Colon (tissue), 2 donors: ENCODE data around the gene DAZAP1.

ENCODE experiments used
- FAIRE-seq: peaks from 2 replicates; lab custom pipeline; 2012; peaks lifted over from hg19 to GRCh38; lab: Jason Lieb, UNC
- donor health status: control.
- donor health status: control.

Gene DAZAP1

DNA sequence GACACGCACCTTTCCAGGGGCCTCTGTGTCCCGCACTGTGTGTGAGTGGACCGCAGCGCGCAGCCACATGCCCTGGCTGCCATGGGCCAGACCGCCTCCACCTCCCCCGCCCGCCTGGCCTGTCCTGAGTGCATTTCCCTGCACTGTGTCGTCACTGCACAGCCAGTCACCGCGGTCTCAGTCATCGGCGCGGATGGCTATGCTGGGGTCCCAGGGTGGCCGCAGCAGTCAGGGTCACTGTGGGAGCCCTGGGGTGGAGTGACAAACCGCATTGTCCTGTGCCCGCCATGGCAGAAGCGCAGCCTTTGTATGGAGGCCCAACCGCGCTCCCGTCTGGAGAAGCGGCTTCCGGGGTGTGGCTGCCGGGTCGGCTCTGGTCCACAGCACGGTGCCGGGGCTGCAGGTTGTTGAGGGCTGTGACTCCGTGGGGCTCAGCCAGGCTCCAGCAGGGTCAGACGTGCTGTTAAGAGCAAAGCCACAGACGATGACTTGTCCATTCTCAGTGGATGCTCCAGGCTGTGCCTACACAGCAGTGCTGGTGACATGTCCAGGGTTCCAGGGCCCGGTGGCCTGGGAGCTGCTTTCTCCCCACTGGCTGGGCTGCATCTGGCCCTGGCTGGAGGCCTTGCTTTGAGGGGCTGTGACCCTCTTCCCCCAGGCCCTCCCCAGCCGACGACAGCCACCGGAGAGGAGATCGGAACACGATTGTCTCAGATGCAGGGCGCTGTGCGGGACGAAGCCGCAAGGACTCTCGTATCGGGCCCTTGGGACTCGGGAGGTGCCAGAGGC, 30.0 kb upstream of the DAZAP1 start:
- no peak for FAIRE-seq

DNA sequence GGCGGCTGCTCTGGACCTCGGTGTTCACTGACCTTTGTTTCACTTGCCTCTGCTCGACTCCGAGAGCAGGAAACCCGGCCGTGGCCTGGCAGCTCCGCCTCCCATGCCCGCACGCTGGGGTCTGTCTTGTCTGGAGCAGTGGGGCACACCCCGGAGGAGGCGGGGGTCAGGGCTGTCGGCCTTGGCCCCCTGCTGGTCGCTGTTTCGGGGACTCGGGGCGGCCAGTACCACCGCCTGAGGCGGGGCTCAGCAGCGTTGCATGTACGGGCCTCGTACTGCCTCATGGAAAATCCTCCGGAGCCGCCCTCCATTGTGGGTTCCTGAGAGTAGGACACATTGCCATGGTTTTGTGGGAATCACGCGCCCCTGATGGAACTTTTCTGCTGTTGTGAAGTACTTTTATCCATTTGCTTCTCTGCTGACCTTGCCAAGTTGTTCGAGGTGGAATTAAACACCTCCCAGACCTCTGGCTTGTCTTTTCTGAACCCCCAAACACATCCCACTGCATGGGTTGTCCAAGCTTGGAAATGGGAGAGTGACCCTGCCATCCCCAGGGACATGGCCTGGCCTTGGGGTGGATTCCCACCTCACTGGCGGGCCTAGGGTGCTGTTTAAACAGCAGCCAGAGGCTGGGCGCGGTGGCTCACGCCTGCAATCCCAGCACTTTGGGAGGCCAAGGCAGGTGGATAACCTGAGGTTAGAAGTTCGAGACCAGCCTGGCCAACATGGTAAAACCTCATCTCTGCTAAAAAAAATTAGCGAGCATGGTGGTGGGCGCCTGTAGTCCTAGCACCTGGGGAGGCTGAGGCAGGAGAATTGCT, 29.2 kb upstream of the DAZAP1 start:
- FAIRE-seq = no peak

DNA sequence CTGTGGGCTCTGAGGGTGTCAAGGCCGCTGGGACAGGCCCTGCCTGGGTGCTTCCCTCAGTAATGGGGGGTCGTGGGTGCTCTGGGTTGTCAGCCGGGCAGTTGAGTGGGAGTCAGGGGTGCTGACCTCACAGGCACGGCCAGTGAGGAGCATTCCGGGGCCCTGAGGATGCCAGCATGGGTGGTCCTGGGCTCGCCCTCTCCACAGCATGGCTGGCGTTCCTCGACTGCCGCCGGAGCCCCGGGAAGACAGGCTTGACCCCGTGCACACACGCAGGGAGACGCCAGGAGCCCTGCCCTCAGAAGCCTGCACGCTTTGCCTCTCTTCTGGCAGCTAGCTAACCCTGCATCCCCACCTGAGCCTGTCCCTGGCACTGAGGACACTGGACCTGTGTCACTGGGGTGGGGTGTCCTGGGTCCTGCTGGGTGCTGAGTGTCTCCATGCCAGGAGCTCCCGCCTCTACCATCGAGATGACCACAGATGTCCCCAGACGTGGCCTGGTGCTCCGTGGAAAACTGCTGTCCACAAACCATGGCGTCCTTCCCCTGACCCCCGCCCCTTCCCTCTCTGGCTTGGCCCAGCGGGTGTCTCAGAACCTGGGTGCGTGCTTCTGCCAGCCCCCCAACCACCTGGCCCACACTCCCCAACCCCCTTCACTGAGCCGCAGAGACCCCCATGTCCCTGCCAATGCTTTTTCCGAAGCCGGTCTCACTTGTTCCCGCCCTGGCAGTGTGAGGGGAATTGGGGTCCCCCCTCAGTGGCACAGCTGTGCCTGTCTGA, 28.1 kb upstream of the DAZAP1 start:
- FAIRE-seq = no peak

DNA sequence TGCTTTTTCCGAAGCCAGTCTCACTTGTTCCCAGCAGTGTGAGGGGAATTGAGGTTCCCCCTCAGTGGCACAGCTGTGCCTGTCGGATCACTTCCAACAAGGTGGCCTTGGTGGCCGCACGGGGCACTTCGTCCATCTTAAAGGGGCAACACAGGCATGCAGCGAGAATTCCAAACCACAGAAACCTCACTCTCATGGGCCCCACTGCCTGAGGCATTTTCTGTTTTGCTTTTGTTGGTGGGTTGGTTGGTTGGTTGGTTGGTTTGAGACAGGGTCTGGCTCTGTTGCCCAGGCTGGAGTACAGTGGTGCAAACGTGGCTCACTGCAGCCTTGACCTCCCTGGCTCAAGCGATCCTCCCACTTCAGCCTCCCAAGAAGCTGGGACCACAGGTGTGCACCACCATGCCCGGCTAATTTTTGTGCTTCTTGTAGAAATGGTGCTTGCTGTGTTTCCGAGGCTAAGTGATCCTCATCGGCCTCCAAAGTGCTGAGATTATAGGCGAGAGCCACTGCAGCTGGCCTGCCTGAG, 27.4 kb upstream of the DAZAP1 start:
- no peak for FAIRE-seq

DNA sequence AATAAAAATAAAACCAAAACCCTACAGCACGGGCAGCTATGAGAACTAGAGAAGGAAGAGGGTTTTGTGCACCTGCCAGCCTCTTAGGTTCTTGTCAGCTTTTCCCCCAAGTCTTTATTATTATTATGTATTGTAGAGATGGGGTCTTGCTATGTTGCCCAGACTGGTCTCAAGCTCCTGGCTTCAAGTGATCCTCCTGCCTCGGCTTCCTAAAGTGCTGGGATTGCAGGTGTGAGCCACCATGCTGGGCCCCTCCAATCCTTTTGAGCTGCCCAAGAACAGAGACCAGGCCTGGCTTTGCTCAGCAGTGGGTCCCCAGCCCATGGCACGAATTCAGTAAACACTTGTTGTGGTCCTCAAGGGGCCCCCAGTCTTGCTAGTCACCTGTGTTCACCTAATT, 25.1 kb upstream of the DAZAP1 start:
- no peak for FAIRE-seq

DNA sequence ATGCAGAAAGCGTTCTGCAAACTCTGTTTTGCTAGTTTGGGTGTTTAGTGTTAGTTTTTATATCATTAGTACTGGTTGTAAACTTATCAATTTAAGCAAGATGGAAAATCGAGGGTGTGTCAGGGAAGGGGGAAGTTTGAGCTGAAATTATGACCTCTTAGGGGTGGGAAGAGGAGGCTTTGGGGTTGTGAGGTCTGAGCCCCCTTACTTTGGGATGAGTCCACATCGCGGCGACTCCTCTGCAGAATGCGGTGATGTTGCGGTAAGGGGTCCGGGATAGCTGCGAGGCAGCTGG, 24.4 kb upstream of the DAZAP1 start:
- FAIRE-seq = no peak

DNA sequence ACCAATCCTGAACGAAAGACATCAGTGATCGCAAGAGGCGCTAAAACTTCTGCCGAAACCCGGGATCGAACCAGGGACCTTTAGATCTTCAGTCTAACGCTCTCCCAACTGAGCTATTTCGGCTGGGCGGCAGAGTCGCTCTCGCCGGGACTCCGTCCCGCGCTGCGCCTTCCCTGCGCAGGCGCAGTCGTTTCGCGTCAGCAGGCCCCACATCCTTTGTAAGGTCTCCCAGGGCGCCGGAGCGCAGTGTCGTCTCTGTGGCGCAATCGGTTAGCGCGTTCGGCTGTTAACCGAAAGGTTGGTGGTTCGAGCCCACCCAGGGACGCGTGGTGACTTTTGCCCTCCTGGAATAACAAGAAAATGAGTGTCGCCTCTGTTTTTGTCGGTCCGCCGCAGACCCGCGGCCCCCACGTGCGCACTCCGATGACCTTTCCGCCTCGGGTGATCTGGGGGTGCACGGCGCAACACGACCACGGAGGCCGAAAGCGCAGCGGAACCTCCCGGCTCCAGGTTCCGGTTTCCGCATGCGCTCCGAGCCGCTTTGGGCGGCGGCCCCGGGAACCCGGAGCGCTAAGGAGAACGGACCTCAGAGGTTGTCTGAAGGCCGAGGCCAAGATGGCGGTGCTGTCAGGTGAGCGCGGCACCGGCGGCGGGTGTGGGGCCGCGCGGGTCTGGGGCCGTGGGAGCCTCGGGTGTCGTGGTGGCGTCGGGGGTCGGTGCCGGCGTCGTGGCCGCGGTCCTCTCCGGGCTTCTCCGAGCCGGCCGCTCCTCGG, 23.9 kb upstream of the DAZAP1 start, which contains the start of gene NDUFS7:
Gene NDUFS7, plus strand, starts transcription at position 596 of the 773 bp plus-strand sequence. Its CDS starts 20 bp downstream, at position 616.
- no peak for FAIRE-seq

DNA sequence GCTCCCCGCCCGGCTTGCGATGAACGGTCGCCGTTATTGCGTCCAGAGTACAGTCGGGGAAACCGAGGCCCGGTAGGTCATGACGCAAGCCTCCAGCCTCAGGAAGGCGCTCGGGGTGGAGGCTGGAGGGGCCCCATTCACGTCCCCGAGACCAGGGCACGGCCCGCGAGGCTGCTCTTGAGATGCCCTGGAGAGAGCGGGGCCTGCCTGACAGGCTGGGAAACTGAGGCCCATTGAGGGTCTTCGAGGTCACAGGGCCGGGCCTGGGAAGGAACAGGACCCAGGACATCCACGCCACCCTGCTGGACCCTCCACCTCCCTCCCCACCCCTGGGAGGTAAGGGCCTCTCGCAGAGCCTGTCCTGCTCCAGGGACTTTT, 23.3 kb upstream of the DAZAP1 start:
- no peak for FAIRE-seq

DNA sequence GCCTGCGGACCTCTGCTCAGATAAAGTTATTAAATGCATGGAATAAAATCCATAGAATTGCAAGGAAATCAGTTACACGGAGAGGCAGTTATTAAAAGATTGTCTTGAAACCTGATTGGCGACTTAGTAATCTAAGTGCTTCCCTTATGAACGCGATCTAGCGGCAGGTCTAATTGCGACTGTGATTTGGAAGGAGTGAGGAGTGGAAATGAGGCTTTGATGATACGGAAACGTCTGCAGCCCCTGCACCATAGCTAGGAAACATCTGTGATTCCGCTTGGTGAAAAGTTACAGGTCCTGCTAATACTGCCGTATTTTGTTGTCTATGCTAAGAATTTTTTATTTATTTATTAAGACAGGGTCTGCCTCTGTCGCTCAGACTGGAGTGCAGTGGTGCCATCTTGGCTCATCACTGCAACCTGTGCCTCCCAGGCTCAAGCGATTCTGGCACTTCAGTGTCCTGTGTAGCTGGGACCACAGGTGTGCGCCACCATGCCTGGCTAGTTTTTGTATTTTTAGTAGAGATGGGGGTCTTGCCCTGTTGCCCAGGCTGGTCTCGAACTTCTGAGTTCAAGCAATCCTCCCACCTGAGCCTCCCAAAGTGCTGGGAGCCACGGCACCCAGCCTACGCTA, 22.8 kb upstream of the DAZAP1 start:
- no peak for FAIRE-seq

DNA sequence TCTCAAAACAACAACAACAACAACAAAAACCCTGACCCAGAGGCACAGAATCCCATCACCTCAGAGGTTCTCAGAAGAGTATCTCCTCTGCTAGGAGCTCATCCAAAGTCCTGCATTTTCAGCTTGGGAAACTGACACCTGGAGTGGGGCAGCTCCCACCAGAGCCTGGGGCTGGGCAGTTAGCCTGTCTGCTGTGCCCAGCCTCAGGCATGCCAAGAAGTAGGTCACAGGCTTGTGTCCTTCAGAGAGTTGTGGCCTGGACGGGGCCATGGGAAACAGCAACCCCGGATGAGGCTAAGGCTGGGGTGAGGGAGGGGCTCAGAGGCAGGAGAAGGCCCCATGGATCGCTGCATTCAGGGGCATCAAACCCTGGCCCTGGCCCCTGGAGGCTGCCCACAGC, 21.6 kb upstream of the DAZAP1 start:
- FAIRE-seq = no peak

DNA sequence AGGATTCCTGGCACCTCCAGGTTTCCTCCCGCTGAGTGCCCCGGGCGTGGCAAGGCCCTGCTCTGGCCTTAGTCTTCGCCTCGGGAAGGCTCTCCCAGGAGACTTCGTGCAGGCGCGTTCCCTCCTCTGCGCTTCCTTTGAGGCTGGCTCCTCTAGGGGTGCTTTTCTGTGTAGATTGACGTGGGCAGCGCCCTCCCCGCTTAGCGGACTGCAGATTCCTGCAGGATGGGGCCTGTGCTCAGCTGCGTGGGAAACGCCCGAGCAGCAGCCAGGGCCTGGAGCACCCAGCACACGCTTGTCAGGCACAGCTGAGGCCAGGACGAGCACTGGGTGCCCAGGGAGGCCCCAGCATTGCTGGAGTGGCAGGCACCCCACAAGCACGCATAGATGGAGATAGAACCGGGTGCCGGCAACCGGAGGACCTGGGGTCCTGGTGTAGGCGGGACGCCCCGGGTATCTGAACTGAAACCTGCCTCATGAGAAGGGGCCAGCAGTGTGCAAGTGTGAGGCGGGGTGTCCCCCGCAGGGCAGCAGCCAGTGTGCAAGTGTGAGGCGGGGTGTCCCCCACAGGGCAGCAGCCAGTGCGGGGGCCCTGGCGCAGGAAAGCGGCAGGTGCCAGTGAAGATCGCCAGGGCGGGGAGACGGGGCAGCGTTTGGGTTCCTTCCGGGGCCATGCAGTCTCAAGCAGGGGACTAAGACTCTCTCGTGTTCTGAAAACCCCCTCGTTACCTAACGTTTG, 20.3 kb upstream of the DAZAP1 start:
- no peak for FAIRE-seq

DNA sequence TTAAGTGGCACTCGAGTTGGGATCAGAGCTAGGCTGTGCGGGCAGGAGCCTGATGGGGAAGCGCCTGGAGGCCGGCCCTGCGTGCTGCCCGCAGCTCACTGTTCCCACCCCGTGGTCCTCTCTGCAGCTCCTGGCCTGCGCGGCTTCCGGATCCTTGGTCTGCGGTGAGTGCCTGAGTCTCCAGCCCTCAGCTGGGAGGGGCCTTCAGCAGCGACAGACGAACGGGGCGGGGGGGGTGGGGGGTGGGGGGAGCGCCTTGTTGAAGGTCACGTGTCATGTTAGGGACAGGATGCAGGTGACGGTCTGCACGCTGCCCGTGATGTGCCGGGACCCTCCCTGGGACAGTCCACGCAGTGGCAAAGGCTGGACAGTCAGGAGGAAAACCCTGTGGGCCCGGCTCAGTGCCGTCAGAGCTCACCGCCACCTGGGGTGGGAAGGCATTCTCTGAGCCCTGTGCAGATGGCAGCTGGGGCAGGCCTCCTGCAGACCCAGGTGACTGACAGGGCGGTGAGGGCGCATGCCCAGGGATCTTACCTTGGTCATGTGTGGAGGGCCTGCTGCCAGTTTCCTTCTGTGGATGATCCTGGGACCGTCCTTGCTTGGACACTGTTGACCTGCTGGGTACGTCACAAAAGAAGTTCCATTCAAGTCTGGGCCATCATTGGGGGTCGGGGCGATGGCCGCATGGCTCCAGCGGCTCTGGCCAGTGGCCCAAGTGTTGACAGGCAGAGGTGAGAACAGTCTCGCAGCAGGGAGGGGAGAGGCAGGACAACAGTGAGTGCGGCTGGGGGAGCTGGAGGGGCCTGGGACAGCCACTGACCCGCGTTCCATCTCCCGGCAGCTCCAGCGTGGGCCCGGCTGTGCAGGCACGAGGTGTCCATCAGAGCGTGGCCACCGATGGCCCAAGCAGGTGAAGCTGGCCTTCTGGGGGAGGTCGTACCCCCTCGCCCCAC, 19.4 kb upstream of the DAZAP1 start:
- no peak for FAIRE-seq

DNA sequence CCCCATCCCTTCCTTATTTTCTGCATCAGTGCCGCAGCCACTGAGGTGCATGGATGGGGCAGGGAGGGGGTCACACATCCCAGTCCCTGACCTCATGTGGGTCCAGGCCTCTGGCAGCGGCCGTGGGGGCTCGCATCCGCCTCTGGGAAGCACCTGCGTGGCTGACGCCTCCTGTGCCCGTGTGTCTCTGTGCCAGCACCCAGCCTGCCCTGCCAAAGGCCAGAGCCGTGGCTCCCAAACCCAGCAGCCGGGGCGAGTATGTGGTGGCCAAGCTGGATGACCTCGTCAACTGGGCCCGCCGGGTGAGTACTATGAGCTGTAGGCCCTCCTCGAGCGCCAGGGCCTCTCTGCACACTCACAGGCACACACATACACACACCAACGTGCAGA, 18.8 kb upstream of the DAZAP1 start:
- no peak for FAIRE-seq

DNA sequence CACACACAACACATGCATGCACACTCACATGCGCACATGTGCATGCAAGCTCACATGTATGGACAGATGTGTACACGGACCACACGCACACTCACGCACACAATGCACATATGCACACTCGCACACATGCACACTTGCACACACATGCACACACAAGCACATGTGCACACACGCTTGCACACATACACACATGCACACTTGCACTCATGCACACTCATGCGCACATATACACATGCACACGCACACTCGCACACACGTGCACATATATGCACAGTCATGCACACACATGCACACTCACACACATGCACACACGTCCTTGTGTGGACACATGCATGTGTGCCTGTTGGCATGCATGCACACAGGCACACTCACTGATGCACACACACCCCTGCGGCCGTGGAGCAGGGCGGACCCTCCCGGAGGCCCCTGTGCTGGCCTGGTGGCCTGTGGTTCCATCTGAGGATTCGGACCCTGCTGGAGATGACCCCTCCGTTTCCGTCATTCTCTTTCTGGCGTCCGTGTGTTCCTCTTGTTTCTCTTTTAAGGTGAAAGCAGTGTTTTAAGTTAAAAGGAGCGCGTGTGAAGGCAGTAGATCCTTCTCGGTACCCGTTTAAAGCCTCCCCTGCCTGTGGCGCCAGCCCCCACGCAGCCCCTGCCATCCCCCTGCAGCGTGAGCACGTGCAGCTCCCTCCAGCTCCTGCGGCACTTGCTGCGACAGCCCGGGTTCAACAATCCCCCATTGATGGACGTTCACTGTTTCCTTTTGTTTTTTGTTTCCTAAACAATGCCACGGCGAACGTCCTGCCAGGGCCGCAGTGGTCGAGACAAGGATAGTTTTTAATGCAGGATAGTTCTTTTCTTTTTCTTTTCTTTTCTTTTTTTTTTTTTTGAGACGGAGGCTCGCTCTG, 18.1 kb upstream of the DAZAP1 start:
- no peak for FAIRE-seq

DNA sequence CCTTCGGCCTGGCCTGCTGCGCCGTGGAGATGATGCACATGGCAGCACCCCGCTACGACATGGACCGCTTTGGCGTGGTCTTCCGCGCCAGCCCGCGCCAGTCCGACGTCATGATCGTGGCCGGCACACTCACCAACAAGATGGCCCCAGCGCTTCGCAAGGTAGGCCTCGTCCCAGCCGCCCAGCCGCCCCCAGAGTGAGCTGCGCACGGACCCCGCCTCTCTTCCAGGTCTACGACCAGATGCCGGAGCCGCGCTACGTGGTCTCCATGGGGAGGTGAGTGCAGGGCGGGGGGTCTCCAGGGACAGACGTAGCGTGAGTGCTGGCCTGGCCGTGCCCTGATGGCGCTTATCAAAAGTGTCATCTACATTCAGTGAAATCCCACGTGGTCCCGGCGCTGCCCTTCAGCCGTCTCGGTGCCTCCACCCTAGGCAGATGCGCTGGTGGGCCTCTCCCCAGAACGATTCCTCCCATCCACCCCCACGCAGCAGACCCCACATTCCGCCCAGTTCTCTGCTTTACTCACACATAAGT, 16.4 kb upstream of the DAZAP1 start:
- FAIRE-seq = no peak

DNA sequence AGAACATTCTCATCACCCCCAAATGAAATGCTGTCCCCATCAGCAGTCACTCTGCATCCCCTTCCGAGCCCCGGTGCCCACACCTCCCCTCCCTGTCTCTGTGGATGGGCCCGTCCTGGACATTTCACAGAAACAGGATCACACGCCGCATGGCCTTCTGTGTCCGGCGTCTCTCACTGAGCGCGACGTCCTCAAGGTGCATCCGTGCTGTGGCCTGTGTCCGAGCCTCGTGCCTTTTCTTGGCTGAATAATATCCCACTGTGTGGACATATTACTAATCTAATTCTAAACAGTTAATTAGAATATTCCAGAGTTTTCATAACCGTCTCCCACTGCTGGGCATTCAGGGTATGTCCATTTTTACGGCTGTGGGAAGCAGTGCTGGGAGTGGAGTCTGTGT, 15.0 kb upstream of the DAZAP1 start:
- FAIRE-seq = no peak

DNA sequence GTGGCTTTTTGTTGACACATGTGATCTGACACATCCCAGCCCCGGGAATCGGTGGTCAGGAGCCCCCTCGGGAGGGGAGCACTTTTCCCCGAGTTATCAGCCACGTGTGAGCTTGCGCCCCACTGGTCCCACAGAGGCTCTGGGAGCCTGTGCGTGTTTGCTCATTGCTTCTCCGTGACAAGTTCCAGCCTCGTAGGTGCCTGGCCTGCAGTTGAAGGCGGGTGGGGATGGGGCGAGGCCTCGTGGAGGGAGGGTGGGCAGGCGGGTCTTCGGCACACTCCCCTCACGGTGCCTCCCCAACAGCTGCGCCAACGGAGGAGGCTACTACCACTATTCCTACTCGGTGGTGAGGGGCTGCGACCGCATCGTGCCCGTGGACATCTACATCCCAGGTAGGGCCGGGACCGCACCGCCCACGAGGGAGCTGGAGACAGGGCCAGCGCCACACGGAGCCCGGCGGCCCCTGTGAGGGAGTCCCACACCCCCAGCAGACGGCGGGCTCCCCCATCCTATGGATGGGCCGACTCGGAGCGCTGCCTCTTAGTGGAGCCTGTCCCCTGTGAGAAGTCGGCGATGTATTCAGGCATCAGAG, 14.4 kb upstream of the DAZAP1 start:
- FAIRE-seq = no peak

DNA sequence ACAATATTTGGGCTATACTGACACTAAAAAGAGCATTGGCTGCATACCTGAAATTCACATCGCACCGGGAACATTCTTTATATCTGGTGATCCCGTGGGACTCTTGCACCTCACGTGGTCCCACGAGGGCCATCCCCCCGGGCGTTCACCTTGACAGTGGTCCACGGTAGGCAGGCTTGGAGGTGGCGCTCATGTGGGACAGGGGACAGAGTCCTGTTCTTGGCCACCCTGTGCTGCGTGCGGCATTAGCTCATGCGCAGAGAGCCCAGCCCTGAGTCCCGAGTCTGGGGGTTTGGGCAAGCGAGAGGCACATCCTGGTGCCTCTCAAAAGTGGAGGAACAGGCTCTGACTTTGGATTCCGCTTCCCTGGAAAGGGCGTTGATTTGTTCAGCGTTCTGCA, 13.5 kb upstream of the DAZAP1 start:
- no peak for FAIRE-seq
